Stimulated activated CD4-positive, alpha-beta T cell treated with anti-CD3 and anti-CD28 coated beads, Interleukin-2, amount 100 ng/mL, for 24 hours (primary cell): ENCODE results near the gene RELL1.

Experiments used
- DNase-seq, 2 donors: peaks; one replicate each; pipeline ENCODE4 v3.0.0-alpha.2; 2020

Gene RELL1

DNA sequence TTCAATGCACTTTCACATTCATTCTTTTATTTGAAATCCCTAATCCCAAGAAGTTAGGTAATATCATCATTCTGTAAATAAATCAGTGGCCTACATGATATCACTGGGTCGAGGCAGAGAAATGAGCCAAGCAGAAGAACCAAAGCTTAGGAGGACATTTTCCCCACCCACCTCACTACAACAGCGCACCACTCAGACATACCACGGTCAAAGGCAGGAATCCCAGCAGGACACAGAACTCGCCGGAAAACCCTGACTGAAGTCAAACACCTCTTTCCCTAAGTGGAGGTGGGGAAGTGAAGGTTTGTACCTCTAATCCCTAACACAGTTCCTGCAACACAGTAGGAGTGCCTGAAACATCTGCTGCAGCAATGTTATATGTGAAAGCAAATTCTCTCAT, 21.5 kb downstream of the RELL1 start:
- DNase-seq: no peak

- DNase-seq: no peak
These were observed 22.6 kb downstream of the RELL1 start for GRCh38 chr4:37663552-37663951.

- DNase-seq: no peak
These were observed 23.2 kb downstream of the RELL1 start for GRCh38 chr4:37662861-37663390.

DNA sequence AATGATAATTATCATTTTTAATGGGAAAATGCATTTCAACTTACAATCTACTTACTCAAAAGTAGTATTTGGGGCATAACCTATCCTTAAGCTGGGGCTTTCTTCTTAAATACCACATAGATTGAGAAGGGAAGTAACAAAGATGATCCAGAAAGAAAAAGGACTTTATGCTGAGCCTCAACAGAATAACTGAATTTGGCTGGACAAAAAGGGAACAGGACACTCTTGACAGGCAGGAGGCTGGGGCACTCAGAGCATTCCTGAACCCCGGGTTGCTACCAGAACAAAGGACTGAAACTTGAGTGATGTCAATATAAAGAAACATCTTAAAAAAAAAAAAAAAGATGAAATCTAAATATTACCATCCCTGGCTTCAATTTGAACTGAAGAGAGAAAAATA, 23.9 kb downstream of the RELL1 start:
- DNase-seq: no peak

GRCh38 chr4:37661772-37662171, 24.4 kb downstream of the RELL1 start:
- no peak for DNase-seq

DNA sequence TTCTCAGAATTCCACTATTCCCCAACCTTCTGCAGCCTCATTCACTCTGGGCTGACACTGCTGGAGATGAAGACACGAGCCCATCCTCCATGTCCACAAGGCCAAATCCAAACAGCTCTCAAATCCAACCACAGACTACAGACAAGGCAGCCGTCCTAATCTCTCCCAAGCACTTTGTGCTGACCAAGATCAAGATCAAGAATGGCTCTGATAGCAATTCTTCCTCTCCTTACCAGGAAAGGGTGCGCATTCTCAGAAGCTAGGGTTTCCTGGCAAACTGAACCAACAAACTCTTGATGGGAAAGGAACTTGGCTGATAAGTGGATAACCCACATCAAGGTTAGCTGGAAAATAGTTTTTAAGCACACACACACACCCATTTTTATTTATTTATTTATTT, 26.5 kb downstream of the RELL1 start:
- no peak for DNase-seq

DNA sequence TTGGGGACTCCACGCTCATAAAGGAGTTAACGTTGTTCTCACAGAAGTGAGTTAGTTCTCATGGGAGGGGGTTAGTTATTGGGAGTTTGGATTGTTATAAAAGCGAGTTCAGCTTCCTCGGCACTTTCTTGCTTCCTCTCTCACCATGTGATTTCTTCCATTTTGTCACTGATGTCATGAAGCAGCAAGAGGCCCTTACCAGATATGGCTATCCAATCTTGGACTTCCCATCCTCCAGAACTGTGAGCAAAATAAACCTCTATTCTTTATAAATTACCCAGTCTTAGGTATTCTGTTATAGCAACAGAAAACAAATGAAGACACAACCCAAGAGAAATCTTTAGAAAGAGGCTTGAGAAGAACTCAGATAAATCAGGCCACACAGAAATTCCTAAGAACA, 29.5 kb downstream of the RELL1 start:
- no peak for DNase-seq

GRCh38 chr4:37653601-37654000, 32.6 kb downstream of the RELL1 start:
- DNase-seq: no peak

DNA sequence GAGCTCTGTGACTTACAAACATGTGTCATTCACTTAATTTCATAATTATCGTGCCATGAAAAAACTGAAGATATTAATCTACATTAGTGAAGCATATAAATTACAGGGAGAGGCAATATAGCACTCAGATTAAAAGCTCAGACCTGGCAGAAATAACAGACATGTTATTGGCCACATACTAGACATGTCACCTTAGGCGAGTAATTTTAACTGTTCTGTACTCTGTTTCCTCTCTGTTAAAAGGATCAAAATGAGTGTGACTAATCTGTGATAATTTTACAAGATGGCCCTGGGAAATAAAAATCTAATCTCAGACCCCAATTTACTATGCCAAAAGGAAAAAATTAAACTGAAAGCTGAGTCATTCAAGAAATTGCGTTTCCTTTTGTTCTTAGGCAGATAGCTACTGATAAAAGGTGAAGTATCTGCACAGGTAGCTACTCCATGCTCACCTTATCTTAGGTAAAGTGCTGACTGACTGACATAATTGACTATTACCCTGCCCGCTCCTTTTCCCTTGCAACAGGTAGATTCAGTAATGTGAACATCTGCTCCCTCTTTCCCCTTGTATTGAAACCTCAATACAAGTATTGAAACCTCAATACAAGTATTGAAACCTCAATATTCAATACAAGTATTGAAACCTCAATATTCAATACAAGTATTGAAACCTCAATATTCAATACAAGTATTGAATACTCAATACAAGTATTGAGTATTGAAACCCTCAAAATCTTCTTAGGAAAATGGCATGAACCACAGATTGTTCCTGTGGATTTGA, 33.2 kb downstream of the RELL1 start:
- no peak for DNase-seq

- no peak for DNase-seq
These were observed 34.3 kb downstream of the RELL1 start for GRCh38 chr4:37651781-37652377.

GRCh38 chr4:37650481-37650880, 35.7 kb downstream of the RELL1 start:
- DNase-seq: no peak

- no peak for DNase-seq
These were observed 36.9 kb downstream of the RELL1 start for GRCh38 chr4:37649268-37649667.

- DNase-seq: no peak
These were observed 37.9 kb downstream of the RELL1 start for GRCh38 chr4:37648084-37648817.

DNA sequence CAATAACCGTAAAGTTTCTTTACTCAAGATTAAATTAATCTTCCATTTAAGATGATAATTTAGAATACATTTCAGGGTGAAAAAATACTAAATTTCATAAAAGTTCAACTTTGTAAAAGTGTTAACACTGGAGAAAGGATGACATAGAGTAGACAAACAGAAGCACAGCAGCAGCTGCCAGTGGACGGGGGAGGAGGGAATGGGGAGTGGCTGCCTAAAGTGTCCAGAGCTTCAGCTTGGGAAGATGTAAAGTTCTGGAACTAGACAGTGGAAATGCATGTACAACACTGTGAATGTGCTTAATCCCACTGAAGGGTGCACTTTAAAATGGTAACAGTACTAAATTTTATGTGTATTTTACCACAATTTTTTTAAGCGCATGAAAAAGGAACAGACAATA, 39.9 kb downstream of the RELL1 start:
- no peak for DNase-seq

- DNase-seq: no peak
These were observed 40.4 kb downstream of the RELL1 start for GRCh38 chr4:37645736-37646135.

- DNase-seq: no peak
These were observed 41.2 kb downstream of the RELL1 start for GRCh38 chr4:37644962-37645361.

GRCh38 chr4:37641886-37642849, 44.0 kb downstream of the RELL1 start:
- no peak for DNase-seq

- no peak for DNase-seq
These were observed 44.8 kb downstream of the RELL1 start for GRCh38 chr4:37641352-37641751.

GRCh38 chr4:37639551-37640285, 46.5 kb downstream of the RELL1 start:
- no peak for DNase-seq

- no peak for DNase-seq
These were observed 51.0 kb downstream of the RELL1 start for GRCh38 chr4:37635155-37635554.

GRCh38 chr4:37634180-37634579, 52.0 kb downstream of the RELL1 start:
- no peak for DNase-seq

GRCh38 chr4:37632836-37633235, 53.3 kb downstream of the RELL1 start:
- no peak for DNase-seq
